SK-N-SH (cell line): Measurements from ENCODE around the gene ZNF609. TPM values are rescaled to one million over a fixed set of nuclear protein-coding genes. Genes with fewer than 3 reads are reported as not detected.

ENCODE experiments used
- CTCF ChIA-PET: fragments of 300-600, 350-600 bp; formaldehyde crosslinking; extraction: SDS; loops from one replicate; lab custom pipeline; 2021; lab: Yijun Ruan, JAX
- POLR2A ChIA-PET: fragments of 350-600 bp; sonication (Branson Sonifier 250); formaldehyde crosslinking; extraction: SDS; loops from one replicate; lab custom pipeline; 2020; ENCODE audit warnings: antibody characterized with exemption, inconsistent platforms; lab: Yijun Ruan, JAX
- DNase-seq: peaks from one replicate; pipeline ENCODE4 v3.0.0; 2012
- H2AFZ ChIP-seq: fragments of 200-600 bp; sonication (generic); 2 replicates; pipeline ENCODE4 v1.8.1; 2016; ENCODE audit warnings: antibody characterized with exemption, mild to moderate bottlenecking, low read depth
- H3F3A ChIP-seq: fragments of 200-600 bp; sonication (generic); replicated peaks from 2 replicates; pipeline ENCODE3; 2016; ENCODE audit warnings: antibody characterized with exemption, mild to moderate bottlenecking; ENCODE audit not compliant: insufficient read depth
- H3K27ac ChIP-seq, 2 experiments: fragments of 200-500 bp in 1 of 2; fragments of 200-600 bp in 1 of 2; sonication (Bioruptor generic) in 1 of 2; sonication (generic), shearing (Covaris generic) in 1 of 2; 2 replicates each; pipeline versions ENCODE4 v1.5.1 to v1.6.1; 2014 to 2016; ENCODE audit warnings: low read depth in 2 of 2, inconsistent platforms in 1 of 2, low read length in 1 of 2, mild to moderate bottlenecking in 1 of 2, mixed read lengths in 1 of 2
- H3K27me3 ChIP-seq: fragments of 200-600 bp; sonication (generic), shearing (Covaris generic); 2 replicates; pipeline ENCODE4 v1.6.1; 2016; ENCODE audit warnings: mixed run types; ENCODE audit not compliant: insufficient read depth
- H3K36me3 ChIP-seq, 2 experiments: fragments of 200-500 bp in 1 of 2; fragments of 200-600 bp in 1 of 2; sonication (Bioruptor generic) in 1 of 2; sonication (generic) in 1 of 2; replicated peaks in 1 of 2; 2 replicates each; pipeline versions ENCODE3 to v1.5.1; 2014 to 2016; ENCODE audit warnings: low read length in 1 of 2, mild to moderate bottlenecking in 1 of 2; ENCODE audit not compliant: insufficient read depth in 2 of 2, control insufficient read depth in 1 of 2
- H3K4me1 ChIP-seq, 2 experiments: fragments of 200-500 bp in 1 of 2; fragments of 200-600 bp in 1 of 2; sonication (Bioruptor generic) in 1 of 2; sonication (generic), shearing (Covaris generic) in 1 of 2; 2 replicates each; pipeline versions ENCODE4 v1.5.1 to v1.6.1; 2014 to 2016; ENCODE audit warnings: low read depth in 1 of 2, low read length in 1 of 2, mixed run types in 1 of 2; ENCODE audit not compliant: insufficient read depth in 2 of 2, control insufficient read depth in 1 of 2
- H3K4me2 ChIP-seq: fragments of 200-600 bp; sonication (generic), shearing (Covaris generic); 2 replicates; pipeline ENCODE4 v1.6.1; 2017; ENCODE audit warnings: mixed run types
- H3K4me3 ChIP-seq, 2 experiments: fragments of 200-500 bp in 1 of 2; fragments of 200-600 bp in 1 of 2; sonication (Bioruptor generic) in 1 of 2; sonication (generic), shearing (Covaris generic) in 1 of 2; 2 replicates each; pipeline versions ENCODE4 v1.5.1 to v1.8.1; 2014 to 2016; ENCODE audit warnings: low read depth in 2 of 2, inconsistent platforms in 1 of 2, low read length in 1 of 2, mild to moderate bottlenecking in 1 of 2, mixed read lengths in 1 of 2, moderate library complexity in 1 of 2
- H3K79me2 ChIP-seq: fragments of 200-600 bp; sonication (generic); 2 replicates; pipeline ENCODE4 v1.8.1; 2017; ENCODE audit warnings: mild to moderate bottlenecking; ENCODE audit not compliant: insufficient read depth
- H3K9ac ChIP-seq: fragments of 200-600 bp; sonication (generic); 2 replicates; pipeline ENCODE4 v1.6.1; 2017; ENCODE audit warnings: mixed run types
- H3K9me2 ChIP-seq: fragments of 200-600 bp; sonication (generic); 2 replicates; pipeline ENCODE4 v1.6.1; 2017; ENCODE audit warnings: mixed run types
- H3K9me3 ChIP-seq: fragments of 200-600 bp; sonication (generic); 2 replicates; pipeline ENCODE4 v1.6.1; 2017; ENCODE audit warnings: mixed run types, mild to moderate bottlenecking, moderate library complexity
- H4K20me1 ChIP-seq: fragments of 200-600 bp; sonication (generic); 2 replicates; pipeline ENCODE4 v1.6.1; 2017; ENCODE audit warnings: mild to moderate bottlenecking, mixed run types; ENCODE audit not compliant: insufficient read depth
- CHD2 ChIP-seq: fragments of 150-350 bp; IDR thresholded peaks from 2 replicates; pipeline ENCODE4 v1.6.1; 2018; ENCODE audit warnings: low read length; ENCODE audit not compliant: partially characterized antibody
- ELF1 ChIP-seq: IDR thresholded peaks from 2 replicates; pipeline ENCODE4 v1.4.0; 2012
- EP300 ChIP-seq, 2 experiments: IDR thresholded peaks; 2 replicates each; pipeline versions ENCODE4 v1.4.0 to v1.6.1; 2012; ENCODE audit warnings: borderline replicate concordance in 1 of 2, low read depth in 1 of 2, low read length in 1 of 2
- FOXJ3 ChIP-seq: sonication (generic); formaldehyde crosslinking; IDR thresholded peaks from 2 replicates; pipeline ENCODE4 v1.5.1; 2020; ENCODE audit warnings: mild to moderate bottlenecking, missing genetic modification reagents
- GABPA ChIP-seq: IDR thresholded peaks from 2 replicates; pipeline ENCODE4 v1.4.0; 2012; ENCODE audit warnings: low read depth, mild to moderate bottlenecking
- GATA2 ChIP-seq: sonication (generic); formaldehyde crosslinking; IDR thresholded peaks from 2 replicates; pipeline ENCODE4 v1.5.0; 2020; ENCODE audit warnings: mild to moderate bottlenecking, missing genetic modification reagents
- MEF2A ChIP-seq: IDR thresholded peaks from 2 replicates; pipeline ENCODE4 v1.4.0; 2012; ENCODE audit warnings: low read depth, borderline replicate concordance
- MXI1 ChIP-seq: IDR thresholded peaks from 2 replicates; pipeline ENCODE4 v1.6.1; 2012; ENCODE audit warnings: mild to moderate bottlenecking, low read depth, low read length, improper control_type of control experiment
- NRF1 ChIP-seq: IDR thresholded peaks from 2 replicates; pipeline ENCODE4 v1.6.1; 2012; ENCODE audit warnings: low read depth, mild to moderate bottlenecking, low read length
- RAD21 ChIP-seq: IDR thresholded peaks from 2 replicates; pipeline ENCODE4 v1.6.1; 2012; ENCODE audit warnings: mild to moderate bottlenecking, low read length
- RCOR1 ChIP-seq: fragments of 150-350 bp; IDR thresholded peaks from 2 replicates; pipeline ENCODE4 v1.6.1; 2017; ENCODE audit warnings: antibody characterized with exemption, low read length
- RFX5 ChIP-seq: IDR thresholded peaks from 2 replicates; pipeline ENCODE4 v1.6.1; 2012; ENCODE audit warnings: mild to moderate bottlenecking, improper control_type of control experiment, low read length
- RXRA ChIP-seq: IDR thresholded peaks from 2 replicates; pipeline ENCODE4 v1.4.0; 2012; ENCODE audit warnings: low read depth, mild to moderate bottlenecking, borderline replicate concordance
- SMC3 ChIP-seq: IDR thresholded peaks from 2 replicates; pipeline ENCODE4 v1.6.1; 2012; ENCODE audit warnings: low read depth, low read length, improper control_type of control experiment
- TAF1 ChIP-seq: IDR thresholded peaks from 2 replicates; pipeline ENCODE4 v1.6.1; 2012; ENCODE audit warnings: low read depth, mild to moderate bottlenecking, low read length, moderate library complexity, borderline replicate concordance
- TCF12 ChIP-seq: IDR thresholded peaks from 2 replicates; pipeline ENCODE4 v1.4.0; 2012
- YY1 ChIP-seq: IDR thresholded peaks from 2 replicates; pipeline ENCODE4 v1.4.0; 2012; ENCODE audit warnings: low read depth, mild to moderate bottlenecking
- WGBS: methylation state at CpG from one replicate; pipeline ENCODE4 v1.1.6; 2017; ENCODE audit warnings: low lambda C conversion rate; 5-methylcytosine and 5-hydroxymethylcytosine counted together
- polyA plus RNA-seq, 3 experiments: library from polyadenylated mRNA; depleted of rRNA; stranded (reverse); fragments of >200 nt; gene quantifications; 2 replicates each; pipeline ENCODE4 v1.2.3, GENCODE V29; 2012
- TF ChIP-seq, protein P1 (sequence below): fragments of 200-600 bp; sonication (generic); IDR thresholded peaks from 2 replicates; pipeline ENCODE4 v1.6.1; 2017; ENCODE audit warnings: antibody characterized with exemption, mild to moderate bottlenecking, moderate library complexity
- TF ChIP-seq, protein P2 (sequence below): IDR thresholded peaks from 2 replicates; pipeline ENCODE4 v1.4.0; 2012; ENCODE audit warnings: low read depth
- TF ChIP-seq, protein P3 (sequence below): fragments of 150-350 bp; IDR thresholded peaks from 2 replicates; pipeline ENCODE4 v1.6.1; 2016; ENCODE audit warnings: mild to moderate bottlenecking, low read depth, low read length
- TF ChIP-seq, protein P4 (sequence below): IDR thresholded peaks from 2 replicates; pipeline ENCODE4; 2012

ZNF609 gene
- polyA plus RNA-seq, 1 of the 3 experiments (the other 2 are of a cell fraction), result 12.6 TPM

DNA sequence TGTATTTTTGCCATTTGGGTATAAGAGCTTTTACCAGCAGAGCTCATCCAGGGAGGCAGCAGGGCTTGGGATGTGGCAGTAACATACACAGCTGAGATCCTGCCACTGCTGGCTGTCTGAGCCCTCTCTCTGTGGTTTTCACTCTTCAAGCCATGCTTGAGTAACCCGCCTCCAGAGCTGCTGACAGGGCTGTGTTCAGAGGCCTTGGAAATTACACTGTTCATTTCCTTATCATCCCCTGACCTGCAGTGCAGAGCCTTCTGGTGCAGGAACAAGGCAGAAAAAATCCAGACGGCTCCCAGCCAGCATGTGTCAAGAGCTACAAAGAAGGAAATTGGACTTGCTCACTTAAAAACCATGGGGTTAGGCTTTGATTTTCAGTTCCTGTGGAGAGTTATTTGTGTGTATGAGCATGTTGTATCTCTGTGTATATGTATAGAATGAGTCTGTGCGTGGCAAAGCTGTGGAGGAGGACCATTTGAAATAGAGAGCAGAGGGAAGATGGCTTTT is 47.0 kb downstream of the ZNF609 start:
- Histone ChIP-seq H3K4me3 (no peak overlapping the region), H3K27me3 (no peaks in the 10 kb centered on the region), H3K9ac (no peak overlapping the region), H3K79me2 (peaks cover 71% of the 10 kb centered on the region), H3F3A (peaks cover 33% of the 10 kb centered on the region), H4K20me1 (peaks cover 39% of the 10 kb centered on the region), H3K9me2 (no peaks in the 10 kb centered on the region), H3K27ac (peak overlapping the region; percentile 56 to 86), H3K4me1 (peaks cover 15 to 32% of the 10 kb centered on the region in 2 experiments), H3K9me3 (no peaks in the 10 kb centered on the region), H3K36me3 (peaks cover 14 to 22% of the 10 kb centered on the region in 2 experiments), H2AFZ (no peak overlapping the region), H3K4me2 (peak overlapping the region; percentile 46)
- CTCF ChIA-PET, result interaction anchor here (0.9 to 1.4 kb wide), 3 partner anchors 10 to 175 kb away, joined by 3 to 5 read pairs (median 4); no protein-coding TSS in a partner anchor
- POLR2A ChIA-PET, result interaction anchor here (0.9 to 1.2 kb wide), 2 partner anchors 47 to 112 kb away, joined by 3 read pairs; partner anchors contain the start of gene ZNF609
- peak; percentile 68 for DNase-seq
- 56% methylated on average over 3 of the region's 3 CpGs for WGBS
- TF ChIP-seq EP300 (IDR thresholded peaks at IDR 0.05; ENCODE audit: borderline replicate concordance in 1 of 2, low read depth in 1 of 2, low read length in 1 of 2) (peak in 1 of 2 experiments; percentile 66; a peak in 2 of 4 replicates), GABPA (no peak), RXRA (no peak), YY1 (no peak), ELF1 (no peak), RFX5 (no peak), FOXJ3 (peak; percentile 36; the same call in 1 of the 2 replicates), RCOR1 (peak; percentile 50), CHD2 (peak; percentile 45), MEF2A (no peak), RAD21 (peak; percentile 40; the same call in 1 of the 2 replicates), SMC3 (no peak), TAF1 (no peak), GATA2 (CRISPR knock-in tag) (peak; percentile 63; the same call in 1 of the 2 replicates), TCF12 (peak; percentile 43; the same call in 1 of the 2 replicates), MXI1 (peak; percentile 98), NRF1 (no peak)
- TF ChIP-seq, protein P1, sequence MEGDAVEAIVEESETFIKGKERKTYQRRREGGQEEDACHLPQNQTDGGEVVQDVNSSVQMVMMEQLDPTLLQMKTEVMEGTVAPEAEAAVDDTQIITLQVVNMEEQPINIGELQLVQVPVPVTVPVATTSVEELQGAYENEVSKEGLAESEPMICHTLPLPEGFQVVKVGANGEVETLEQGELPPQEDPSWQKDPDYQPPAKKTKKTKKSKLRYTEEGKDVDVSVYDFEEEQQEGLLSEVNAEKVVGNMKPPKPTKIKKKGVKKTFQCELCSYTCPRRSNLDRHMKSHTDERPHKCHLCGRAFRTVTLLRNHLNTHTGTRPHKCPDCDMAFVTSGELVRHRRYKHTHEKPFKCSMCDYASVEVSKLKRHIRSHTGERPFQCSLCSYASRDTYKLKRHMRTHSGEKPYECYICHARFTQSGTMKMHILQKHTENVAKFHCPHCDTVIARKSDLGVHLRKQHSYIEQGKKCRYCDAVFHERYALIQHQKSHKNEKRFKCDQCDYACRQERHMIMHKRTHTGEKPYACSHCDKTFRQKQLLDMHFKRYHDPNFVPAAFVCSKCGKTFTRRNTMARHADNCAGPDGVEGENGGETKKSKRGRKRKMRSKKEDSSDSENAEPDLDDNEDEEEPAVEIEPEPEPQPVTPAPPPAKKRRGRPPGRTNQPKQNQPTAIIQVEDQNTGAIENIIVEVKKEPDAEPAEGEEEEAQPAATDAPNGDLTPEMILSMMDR, result no peak
- TF ChIP-seq, protein P2, sequence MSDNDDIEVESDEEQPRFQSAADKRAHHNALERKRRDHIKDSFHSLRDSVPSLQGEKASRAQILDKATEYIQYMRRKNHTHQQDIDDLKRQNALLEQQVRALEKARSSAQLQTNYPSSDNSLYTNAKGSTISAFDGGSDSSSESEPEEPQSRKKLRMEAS, result no peak
- TF ChIP-seq, protein P3, sequence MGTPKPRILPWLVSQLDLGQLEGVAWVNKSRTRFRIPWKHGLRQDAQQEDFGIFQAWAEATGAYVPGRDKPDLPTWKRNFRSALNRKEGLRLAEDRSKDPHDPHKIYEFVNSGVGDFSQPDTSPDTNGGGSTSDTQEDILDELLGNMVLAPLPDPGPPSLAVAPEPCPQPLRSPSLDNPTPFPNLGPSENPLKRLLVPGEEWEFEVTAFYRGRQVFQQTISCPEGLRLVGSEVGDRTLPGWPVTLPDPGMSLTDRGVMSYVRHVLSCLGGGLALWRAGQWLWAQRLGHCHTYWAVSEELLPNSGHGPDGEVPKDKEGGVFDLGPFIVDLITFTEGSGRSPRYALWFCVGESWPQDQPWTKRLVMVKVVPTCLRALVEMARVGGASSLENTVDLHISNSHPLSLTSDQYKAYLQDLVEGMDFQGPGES, result no peak
- TF ChIP-seq, protein P4, sequence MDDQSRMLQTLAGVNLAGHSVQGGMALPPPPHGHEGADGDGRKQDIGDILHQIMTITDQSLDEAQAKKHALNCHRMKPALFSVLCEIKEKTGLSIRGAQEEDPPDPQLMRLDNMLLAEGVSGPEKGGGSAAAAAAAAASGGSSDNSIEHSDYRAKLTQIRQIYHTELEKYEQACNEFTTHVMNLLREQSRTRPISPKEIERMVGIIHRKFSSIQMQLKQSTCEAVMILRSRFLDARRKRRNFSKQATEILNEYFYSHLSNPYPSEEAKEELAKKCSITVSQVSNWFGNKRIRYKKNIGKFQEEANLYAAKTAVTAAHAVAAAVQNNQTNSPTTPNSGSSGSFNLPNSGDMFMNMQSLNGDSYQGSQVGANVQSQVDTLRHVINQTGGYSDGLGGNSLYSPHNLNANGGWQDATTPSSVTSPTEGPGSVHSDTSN, result peak; percentile 18; the same call in 1 of the 2 replicates
